HG02973 (cell line): ENCODE results near the gene ZNF669.

ENCODE experiments used
- ATAC-seq: cut with Tn5 transposase; IDR thresholded peaks from one replicate; pipeline ENCODE4 v1.9.1; 2021; ENCODE audit warnings: moderate library complexity; ENCODE audit not compliant: unreplicated experiment

The ZNF669 gene

GRCh38 chr1:247111700-247112478 lies 7.7 kb upstream of the ZNF669 start:
- no peak for ATAC-seq

GRCh38 chr1:247111259-247111699 lies 7.1 kb upstream of the ZNF669 start:
- no peak for ATAC-seq

- ATAC-seq, result no peak
Measured at GRCh38 chr1:247110627-247111258, 6.6 kb upstream of the ZNF669 start.

GRCh38 chr1:247107694-247108093 lies 3.5 kb upstream of the ZNF669 start:
- ATAC-seq, result no peak

- ATAC-seq, result no peak
Measured at GRCh38 chr1:247105966-247106365, 1.8 kb upstream of the ZNF669 start.

- ATAC-seq, result no peak
Measured at GRCh38 chr1:247104965-247105364, 809 bp upstream of the ZNF669 start.

GRCh38 chr1:247102381-247102780 lies 1.8 kb downstream of the ZNF669 start:
- no peak for ATAC-seq

GRCh38 chr1:247100676-247101279 lies 3.4 kb downstream of the ZNF669 start:
- no peak for ATAC-seq

- ATAC-seq, result no peak
Measured at GRCh38 chr1:247096958-247097357, 7.2 kb downstream of the ZNF669 start.

GRCh38 chr1:247096544-247096943 lies 7.6 kb downstream of the ZNF669 start:
- no peak for ATAC-seq

- no peak for ATAC-seq
Measured at GRCh38 chr1:247096112-247096511, 8.0 kb downstream of the ZNF669 start.

- ATAC-seq, result no peak
Measured at GRCh38 chr1:247090455-247090854, 13.7 kb downstream of the ZNF669 start.

- ATAC-seq, result no peak
Measured at GRCh38 chr1:247089616-247090375, 14.4 kb downstream of the ZNF669 start.

GRCh38 chr1:247088967-247089366 lies 15.2 kb downstream of the ZNF669 start:
- no peak for ATAC-seq

- ATAC-seq, result no peak
Measured at GRCh38 chr1:247087256-247087655, 16.9 kb downstream of the ZNF669 start.

GRCh38 chr1:247085310-247085709 lies 18.8 kb downstream of the ZNF669 start:
- ATAC-seq, result no peak

- no peak for ATAC-seq
Measured at GRCh38 chr1:247084771-247085170, 19.4 kb downstream of the ZNF669 start.

- ATAC-seq, result no peak
Measured at GRCh38 chr1:247079141-247079874, 24.8 kb downstream of the ZNF669 start.

- peak; percentile 99 for ATAC-seq
Measured at GRCh38 chr1:247078258-247079140, 25.7 kb downstream of the ZNF669 start, which contains the start of gene ZNF670. TSS of gene ZNF670 (minus strand) at chr1:247078811. CDS start at chr1:247078596, 215 bp downstream.

GRCh38 chr1:247077876-247078257 lies 26.3 kb downstream of the ZNF669 start:
- ATAC-seq, result peak; percentile 6
